ENCODE data around the gene FSHR. TPM values are rescaled to one million over a fixed set of nuclear protein-coding genes. Genes with fewer than 3 reads are reported as not detected.

Gene FSHR
- total RNA-seq, 1 donor from 2014 or later, result not detected

- H3K4me2 ChIP-seq, result no peak overlapping the region
- H3K27me3 Mint-ChIP-seq (ENCODE audit: insufficient read depth, low read depth), result no peaks in the 10 kb centered on the region
- TF ChIP-seq EZH2phosphoT487 (IDR thresholded peaks at IDR 0.05) (no peak), CTCF (IDR thresholded peaks at IDR 0.05) (no peak), EZH2 (IDR thresholded peaks at IDR 0.05) (no peak)
- no peak for DNase-seq (ENCODE audit: low spot score)
- no peaks in the 10 kb centered on the region for H3K27me3 ChIP-seq
- no peaks in the 10 kb centered on the region for H3K36me3 Mint-ChIP-seq
- no peaks in the 10 kb centered on the region for H3K36me3 ChIP-seq
- H3K4me3 ChIP-seq, result no peak overlapping the region
- H3K9ac ChIP-seq, result no peak overlapping the region
- peaks cover 10% of the 10 kb centered on the region for H3K4me1 Mint-ChIP-seq
- no peak overlapping the region for H2AFZ ChIP-seq (replicated peaks)
- no peaks in the 10 kb centered on the region for H3K79me2 ChIP-seq (ENCODE audit: low read depth)
- H3K27ac ChIP-seq, result no peak overlapping the region
- H3F3A ChIP-seq (ENCODE audit: low read depth), result no peaks in the 10 kb centered on the region
- H4K20me1 ChIP-seq (ENCODE audit: low read depth), result no peaks in the 10 kb centered on the region
- no peak overlapping the region for H3K27ac Mint-ChIP-seq
- H3K9me3 ChIP-seq (ENCODE audit: low read depth), result no peaks in the 10 kb centered on the region
- H3K4me3 Mint-ChIP-seq, result no peak overlapping the region
- peaks cover 5% of the 10 kb centered on the region for H3K4me1 ChIP-seq
- H3K9me3 Mint-ChIP-seq, result no peaks in the 10 kb centered on the region
Measured at GRCh38 chr2:48980846-48981245, 173.5 kb downstream of the FSHR start.

GRCh38 chr2:48979691-48980090, 174.6 kb downstream of the FSHR start:
- Histone ChIP-seq H3F3A (ENCODE audit: low read depth) (no peaks in the 10 kb centered on the region), H2AFZ (replicated peaks) (no peak overlapping the region), H3K4me2 (no peak overlapping the region), H3K27ac (no peak overlapping the region), H4K20me1 (ENCODE audit: low read depth) (no peaks in the 10 kb centered on the region), H3K4me1 (peaks cover 5% of the 10 kb centered on the region), H3K4me3 (no peak overlapping the region), H3K9ac (no peak overlapping the region), H3K9me3 (ENCODE audit: low read depth) (no peaks in the 10 kb centered on the region), H3K79me2 (ENCODE audit: low read depth) (no peaks in the 10 kb centered on the region), H3K27me3 (no peaks in the 10 kb centered on the region), H3K36me3 (no peaks in the 10 kb centered on the region)
- H3K27ac Mint-ChIP-seq, result no peak overlapping the region
- H3K27me3 Mint-ChIP-seq (ENCODE audit: insufficient read depth, low read depth), result peaks cover 1% of the 10 kb centered on the region
- peaks cover 10% of the 10 kb centered on the region for H3K4me1 Mint-ChIP-seq
- H3K4me3 Mint-ChIP-seq, result no peak overlapping the region
- TF ChIP-seq EZH2 (IDR thresholded peaks at IDR 0.05), result no peak
- TF ChIP-seq CTCF (IDR thresholded peaks at IDR 0.05), result no peak
- no peak for TF ChIP-seq EZH2phosphoT487 (IDR thresholded peaks at IDR 0.05)
- H3K9me3 Mint-ChIP-seq, result no peaks in the 10 kb centered on the region
- no peaks in the 10 kb centered on the region for H3K36me3 Mint-ChIP-seq
- no peak for DNase-seq (ENCODE audit: low spot score)

GRCh38 chr2:48978131-48978530, 176.2 kb downstream of the FSHR start:
- Histone ChIP-seq H4K20me1 (ENCODE audit: low read depth) (no peaks in the 10 kb centered on the region), H3K9ac (no peak overlapping the region), H3K36me3 (no peaks in the 10 kb centered on the region), H2AFZ (replicated peaks) (no peak overlapping the region), H3F3A (ENCODE audit: low read depth) (no peaks in the 10 kb centered on the region), H3K79me2 (ENCODE audit: low read depth) (no peaks in the 10 kb centered on the region), H3K27me3 (no peaks in the 10 kb centered on the region), H3K4me1 (no peaks in the 10 kb centered on the region), H3K4me3 (no peak overlapping the region), H3K9me3 (ENCODE audit: low read depth) (no peaks in the 10 kb centered on the region), H3K4me2 (no peak overlapping the region), H3K27ac (no peak overlapping the region)
- DNase-seq (ENCODE audit: low spot score), result no peak
- H3K4me1 Mint-ChIP-seq, result peaks cover 8% of the 10 kb centered on the region
- H3K27me3 Mint-ChIP-seq (ENCODE audit: insufficient read depth, low read depth), result peaks cover 2% of the 10 kb centered on the region
- no peaks in the 10 kb centered on the region for H3K9me3 Mint-ChIP-seq
- H3K27ac Mint-ChIP-seq, result no peak overlapping the region
- TF ChIP-seq EZH2 (IDR thresholded peaks at IDR 0.05), result no peak
- TF ChIP-seq EZH2phosphoT487 (IDR thresholded peaks at IDR 0.05), result no peak
- no peak for TF ChIP-seq CTCF (IDR thresholded peaks at IDR 0.05)
- no peaks in the 10 kb centered on the region for H3K36me3 Mint-ChIP-seq
- no peak overlapping the region for H3K4me3 Mint-ChIP-seq
